Ascending aorta (tissue), 2 donors: ENCODE results near the gene ARCN1. TPM values are rescaled to one million over a fixed set of nuclear protein-coding genes. Genes with fewer than 3 reads are reported as not detected.

Experiments
- DNase-seq, 2 donors: peaks; one replicate each; pipeline ENCODE4 v3.0.0-alpha.2; 2019; ENCODE audit warnings: low spot score in 2 of 2
- H3K27ac ChIP-seq, 2 donors: fragments of 200-600 bp; sonication (generic); one replicate each; pipeline ENCODE4 v1.5.1; 2016 to 2017; ENCODE audit warnings: mild to moderate bottlenecking in 1 of 2
- H3K27me3 ChIP-seq: fragments of 200-600 bp; sonication (generic); one replicate; pipeline ENCODE4 v1.5.1; 2017
- H3K36me3 ChIP-seq, 2 donors: fragments of 200-600 bp; sonication (generic); one replicate each; pipeline ENCODE4 v1.5.1; 2016
- H3K4me1 ChIP-seq, 2 donors: fragments of 200-600 bp; sonication (generic); one replicate each; pipeline ENCODE4 v1.5.1; 2016 to 2017; ENCODE audit warnings: mild to moderate bottlenecking in 1 of 2
- H3K4me3 ChIP-seq, 2 donors: fragments of 200-600 bp; sonication (generic); one replicate each; pipeline ENCODE4 v1.5.1; 2016 to 2017; ENCODE audit warnings: mild to moderate bottlenecking in 1 of 2
- H3K9me3 ChIP-seq, 2 donors: fragments of 200-600 bp; sonication (generic); one replicate each; pipeline ENCODE4 v1.5.1; 2016
- intact Hi-C: fragments of 100-400 bp; cut with DNase I; formaldehyde crosslinking; loops from one replicate; pipeline ENCODE4 v1.15.1; 2023
- total RNA-seq: library from RNA; depleted of rRNA; stranded (reverse); fragments of >200 nt; gene quantifications from one replicate; pipeline ENCODE4 v1.1.0, GENCODE V29; 2016
- TF ChIP-seq, protein P1 (sequence below), 3 experiments: fragments of 200-600 bp in 2 of 3; fragments of 450-650 bp in 1 of 3; sonication (generic) in 2 of 3; IDR thresholded peaks; one replicate each; pipeline ENCODE4 v1.5.1; 2016 to 2019; ENCODE audit warnings: antibody characterized with exemption in 3 of 3, mild to moderate bottlenecking in 1 of 3, moderate library complexity in 1 of 3

ARCN1 gene
- total RNA-seq, 1 donor from 2014 or later: 93.8 TPM

DNA sequence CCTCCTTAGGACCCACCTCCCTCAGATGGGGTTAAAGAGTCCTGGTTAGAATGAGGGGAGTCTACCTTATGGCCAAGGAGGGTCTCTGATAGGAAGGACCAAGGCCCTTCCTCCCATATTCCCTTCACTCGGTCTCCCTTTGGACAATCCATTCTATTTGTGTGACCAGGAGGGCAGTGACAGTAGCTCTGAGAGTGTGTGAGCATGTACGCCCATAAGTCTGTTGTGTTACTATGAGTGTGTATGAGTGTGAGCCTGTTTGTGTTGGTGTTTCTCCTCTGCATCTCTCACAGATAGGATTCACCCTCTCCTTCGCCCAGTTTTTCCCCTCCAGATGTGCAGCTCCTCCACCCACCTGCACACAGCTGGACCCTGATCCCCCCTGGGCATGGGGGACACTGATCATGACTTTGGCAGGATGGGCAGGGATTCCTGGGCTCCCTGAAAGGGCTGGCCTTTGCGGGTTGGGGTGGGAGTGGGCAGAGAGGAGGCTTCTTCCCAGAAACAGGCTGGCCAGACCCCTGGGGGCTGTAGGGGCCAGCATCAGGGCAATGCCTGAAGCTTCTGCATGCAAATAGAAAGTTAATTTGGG, 49.7 kb downstream of the ARCN1 start:
- H3K36me3 ChIP-seq: peaks cover 30% of the 10 kb centered on the region in 2 donors
- no peaks in the 10 kb centered on the region for H3K9me3 ChIP-seq
- H3K27me3 ChIP-seq: no peaks in the 10 kb centered on the region
- TF ChIP-seq, protein P1, sequence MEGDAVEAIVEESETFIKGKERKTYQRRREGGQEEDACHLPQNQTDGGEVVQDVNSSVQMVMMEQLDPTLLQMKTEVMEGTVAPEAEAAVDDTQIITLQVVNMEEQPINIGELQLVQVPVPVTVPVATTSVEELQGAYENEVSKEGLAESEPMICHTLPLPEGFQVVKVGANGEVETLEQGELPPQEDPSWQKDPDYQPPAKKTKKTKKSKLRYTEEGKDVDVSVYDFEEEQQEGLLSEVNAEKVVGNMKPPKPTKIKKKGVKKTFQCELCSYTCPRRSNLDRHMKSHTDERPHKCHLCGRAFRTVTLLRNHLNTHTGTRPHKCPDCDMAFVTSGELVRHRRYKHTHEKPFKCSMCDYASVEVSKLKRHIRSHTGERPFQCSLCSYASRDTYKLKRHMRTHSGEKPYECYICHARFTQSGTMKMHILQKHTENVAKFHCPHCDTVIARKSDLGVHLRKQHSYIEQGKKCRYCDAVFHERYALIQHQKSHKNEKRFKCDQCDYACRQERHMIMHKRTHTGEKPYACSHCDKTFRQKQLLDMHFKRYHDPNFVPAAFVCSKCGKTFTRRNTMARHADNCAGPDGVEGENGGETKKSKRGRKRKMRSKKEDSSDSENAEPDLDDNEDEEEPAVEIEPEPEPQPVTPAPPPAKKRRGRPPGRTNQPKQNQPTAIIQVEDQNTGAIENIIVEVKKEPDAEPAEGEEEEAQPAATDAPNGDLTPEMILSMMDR (IDR thresholded peaks at IDR 0.05): no peak
- DNase-seq: no peak
- H3K4me1 ChIP-seq: peaks cover 31 to 67% of the 10 kb centered on the region in 2 donors
- peak overlapping the region; percentile 95 to 99 for H3K27ac ChIP-seq
- intact Hi-C loops: loop anchor here (1.0 to 5.0 kb wide), 6 partner anchors 14 to 695 kb away; partner anchors contain the start of genes BCL9L, DDX6, KMT2A and MCAM
- peak overlapping the region; percentile 73 for H3K4me3 ChIP-seq

- TF ChIP-seq, protein P1 (IDR thresholded peaks at IDR 0.05): no peak
- Histone ChIP-seq H3K27ac (peak overlapping the region; percentile 95 to 99), H3K4me1 (peaks cover 29 to 59% of the 10 kb centered on the region in 2 donors), H3K4me3 (peak overlapping the region; percentile 73), H3K27me3 (no peaks in the 10 kb centered on the region), H3K9me3 (no peaks in the 10 kb centered on the region), H3K36me3 (peaks cover 30 to 31% of the 10 kb centered on the region in 2 donors)
- peak in 1 of 2 donors; percentile 88 for DNase-seq
- intact Hi-C loops: loop anchor here (5.0 kb wide), 5 partner anchors 170 to 695 kb away; partner anchors contain the start of genes BCL9L, DDX6, KMT2A and MCAM
These were observed 50.4 kb downstream of the ARCN1 start for GRCh38 chr11:118622376-118623268.

- H3K4me1 ChIP-seq: peaks cover 27 to 59% of the 10 kb centered on the region in 2 donors
- H3K27ac ChIP-seq: peak overlapping the region; percentile 95 to 99
- no peak for DNase-seq
- no peaks in the 10 kb centered on the region for H3K27me3 ChIP-seq
- peaks cover 36 to 37% of the 10 kb centered on the region in 2 donors for H3K36me3 ChIP-seq
- H3K9me3 ChIP-seq: no peaks in the 10 kb centered on the region
- intact Hi-C loops: loop anchor here (5.0 kb wide), 5 partner anchors 169 to 694 kb away; partner anchors contain the start of genes BCL9L, DDX6, KMT2A and MCAM
- TF ChIP-seq, protein P1 (IDR thresholded peaks at IDR 0.05): no peak
- H3K4me3 ChIP-seq: peak overlapping the region; percentile 73
These were observed 51.1 kb downstream of the ARCN1 start for GRCh38 chr11:118623269-118623655.

DNA sequence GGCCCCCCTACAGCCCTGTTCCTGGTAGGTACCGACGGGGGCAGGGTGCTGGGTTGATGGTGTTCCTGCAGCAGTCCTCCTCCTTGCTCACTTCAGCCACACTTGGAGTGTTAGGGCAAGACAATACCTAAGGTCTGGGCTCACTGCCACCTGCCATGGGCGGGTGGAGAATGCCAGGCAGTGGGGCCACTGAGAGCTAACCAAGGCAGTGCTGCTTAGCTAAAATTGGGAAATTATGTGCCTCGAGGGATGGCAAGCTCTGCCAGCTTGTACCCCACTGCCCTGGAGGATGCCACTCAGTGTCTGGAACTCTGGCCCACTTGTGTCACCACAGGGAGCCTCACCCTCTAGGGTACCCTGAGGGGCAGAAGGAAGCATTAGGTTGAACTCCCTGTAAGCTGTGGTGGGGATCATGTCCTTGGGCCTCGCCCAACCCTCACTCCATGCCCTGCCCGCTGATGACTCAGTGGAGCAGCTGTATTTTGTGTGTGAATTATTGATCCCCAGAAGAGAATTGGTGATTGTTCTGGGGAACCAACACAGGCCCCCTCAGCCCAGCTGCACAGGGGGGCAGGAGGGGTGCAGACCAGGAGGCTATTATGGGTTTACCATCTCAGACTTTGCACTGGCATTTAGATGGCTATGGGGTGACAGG, 53.0 kb downstream of the ARCN1 start:
- Histone ChIP-seq H3K27me3 (no peaks in the 10 kb centered on the region), H3K9me3 (no peaks in the 10 kb centered on the region), H3K4me3 (no peak overlapping the region), H3K36me3 (peaks cover 49 to 55% of the 10 kb centered on the region in 2 donors), H3K27ac (peak overlapping the region; percentile 30 to 53), H3K4me1 (peaks cover 21 to 53% of the 10 kb centered on the region in 2 donors)
- DNase-seq: no peak
- intact Hi-C loops: no loop called here
- TF ChIP-seq, protein P1 (IDR thresholded peaks at IDR 0.05): no peak

DNA sequence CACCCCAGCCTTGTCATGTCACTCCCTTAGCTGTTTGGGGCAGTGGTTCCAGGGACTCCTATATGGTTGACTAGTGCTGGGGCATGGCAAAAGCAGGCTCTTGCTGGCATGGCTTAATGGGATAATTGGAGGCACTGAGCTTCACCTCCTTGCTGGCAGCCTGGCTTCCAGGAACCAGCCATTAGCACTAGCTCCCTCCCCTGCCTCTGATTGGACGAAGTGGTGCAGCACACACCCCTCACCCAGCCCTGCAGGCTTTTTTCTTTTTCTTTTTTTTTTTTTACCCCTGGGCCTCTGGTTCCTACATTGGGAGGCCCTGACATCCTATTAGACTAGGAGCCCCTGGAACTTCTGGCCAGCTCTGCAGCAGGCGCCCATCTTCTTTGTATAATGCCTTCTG, 53.8 kb downstream of the ARCN1 start:
- no peak overlapping the region for H3K4me3 ChIP-seq
- no peak overlapping the region for H3K27ac ChIP-seq
- no peak for DNase-seq
- H3K27me3 ChIP-seq: no peaks in the 10 kb centered on the region
- no peaks in the 10 kb centered on the region for H3K9me3 ChIP-seq
- intact Hi-C loops: no loop called here
- TF ChIP-seq, protein P1 (IDR thresholded peaks at IDR 0.05): no peak
- H3K4me1 ChIP-seq: peaks cover 14 to 44% of the 10 kb centered on the region in 2 donors
- peaks cover 56 to 63% of the 10 kb centered on the region in 2 donors for H3K36me3 ChIP-seq
